A673 (cell line): ENCODE data around the gene ARHGEF7.

Experiments
- CTCF ChIP-seq: fragments of 300-800, 200-600 bp; sonication (generic); conservative IDR thresholded peaks from 2 replicates; pipeline ENCODE4 v1.5.1; 2017; ENCODE audit warnings: low read depth, mild to moderate bottlenecking, antibody characterized with exemption, low read length, moderate library complexity, mixed read lengths
- EZH2 ChIP-seq: fragments of 200-600 bp; sonication (generic); IDR thresholded peaks from 2 replicates; pipeline ENCODE4 v1.6.1; 2017; ENCODE audit warnings: borderline replicate concordance, low read depth, mild to moderate bottlenecking, mixed read lengths, antibody characterized with exemption, low read length; ENCODE audit not compliant: poor library complexity, severe bottlenecking

- TF ChIP-seq CTCF (no peak), EZH2 (no peak)
Measured at GRCh38 chr13:111111376-111111937, 3.7 kb upstream of the ARHGEF7 start.
